Hippocampal formation (tissue), 2 donors: Measurements from ENCODE around the gene CREBBP.
A peak's percentile ranks its signal among the peaks of the same experiment; 100 is the strongest.

Source experiments
- DNase-seq, 2 donors: peaks; one replicate each; lab custom pipeline; 2025; lab: John Stamatoyannopoulos, UW

The CREBBP gene

DNA sequence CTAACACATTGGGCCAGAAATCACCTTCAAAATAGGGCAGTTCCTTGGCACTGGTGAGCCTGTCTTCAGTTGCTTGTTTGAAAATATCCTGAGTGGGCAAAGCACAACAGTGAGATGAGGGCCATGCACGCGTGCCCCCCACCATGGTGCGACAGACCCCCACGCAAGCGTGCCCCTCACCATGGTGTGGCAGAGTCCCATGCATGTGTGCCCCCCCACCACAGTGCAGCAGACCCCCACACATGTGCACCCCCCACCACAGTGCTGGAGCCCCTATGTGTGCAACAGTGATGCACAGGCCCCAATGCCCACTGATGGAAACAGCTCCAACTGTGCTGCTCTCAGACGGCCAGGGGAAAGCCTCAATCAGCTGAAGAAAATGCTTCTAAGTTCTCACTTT lies 144.4 kb downstream of the CREBBP start:
- no peak for DNase-seq

- no peak for DNase-seq
These were observed 145.0 kb downstream of the CREBBP start for GRCh38 chr16:3735541-3735940.

- no peak for DNase-seq
These were observed 145.7 kb downstream of the CREBBP start for GRCh38 chr16:3734758-3735221.

- DNase-seq = no peak
These were observed 146.3 kb downstream of the CREBBP start for GRCh38 chr16:3734084-3734757.

DNA sequence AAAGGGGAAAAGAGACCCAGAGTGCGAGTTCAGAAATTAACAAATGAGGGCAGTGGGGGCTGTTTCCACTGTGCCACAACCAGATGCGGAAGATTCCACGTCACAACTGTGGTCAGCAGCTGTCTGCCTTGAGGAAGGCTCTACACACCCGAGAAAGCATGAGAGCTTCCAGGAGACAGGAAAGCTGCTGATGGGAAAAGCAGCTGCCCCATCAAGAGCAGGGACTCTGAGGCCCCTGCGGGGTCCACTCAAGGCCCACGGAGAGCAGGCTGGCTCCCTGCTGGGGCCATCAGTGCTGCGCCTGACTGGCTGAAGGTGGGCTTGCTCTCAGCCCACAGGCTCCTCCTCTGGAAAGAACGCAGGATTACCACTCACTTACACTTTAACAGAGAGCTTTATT lies 148.3 kb downstream of the CREBBP start:
- no peak for DNase-seq

DNA sequence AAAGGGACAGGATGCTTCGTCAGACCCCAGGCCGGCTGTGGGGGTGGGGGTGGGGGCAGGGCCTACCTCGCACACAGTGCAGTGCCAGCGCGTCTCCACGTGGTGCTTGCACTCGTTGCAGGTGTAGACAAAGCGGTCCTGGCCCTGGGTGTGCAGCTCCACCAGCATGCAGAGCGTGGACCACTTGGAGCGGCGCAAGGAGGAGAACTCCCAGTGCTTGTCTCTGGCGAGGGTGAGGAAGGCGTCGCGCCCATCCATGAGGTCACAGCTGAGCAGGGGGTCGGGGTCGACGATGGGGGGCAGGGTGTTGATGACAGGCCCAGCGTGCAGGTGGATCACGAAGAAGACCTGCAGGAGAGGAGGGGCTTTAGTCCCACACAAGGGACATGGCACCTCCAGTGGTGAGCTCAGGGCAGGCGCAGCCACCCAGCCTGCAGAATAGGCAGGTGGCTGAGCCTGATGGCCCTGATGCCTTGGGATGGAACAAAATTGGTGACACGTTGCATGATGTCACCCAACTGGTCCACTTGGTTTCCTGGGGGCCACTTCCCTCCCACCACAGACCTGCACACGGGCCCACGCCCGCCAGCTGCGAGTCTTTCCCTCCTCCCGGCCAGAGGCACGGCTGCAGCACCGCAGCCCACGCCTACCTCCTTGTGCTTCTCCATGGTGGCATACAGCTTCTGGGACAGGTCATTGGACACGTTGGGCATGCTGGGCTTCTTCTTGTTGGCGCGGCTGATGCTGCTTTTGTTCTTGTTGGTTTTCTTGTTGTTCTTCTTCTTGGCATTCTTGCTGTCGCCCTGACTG lies 149.2 kb downstream of the CREBBP start:
- DNase-seq = no peak

DNA sequence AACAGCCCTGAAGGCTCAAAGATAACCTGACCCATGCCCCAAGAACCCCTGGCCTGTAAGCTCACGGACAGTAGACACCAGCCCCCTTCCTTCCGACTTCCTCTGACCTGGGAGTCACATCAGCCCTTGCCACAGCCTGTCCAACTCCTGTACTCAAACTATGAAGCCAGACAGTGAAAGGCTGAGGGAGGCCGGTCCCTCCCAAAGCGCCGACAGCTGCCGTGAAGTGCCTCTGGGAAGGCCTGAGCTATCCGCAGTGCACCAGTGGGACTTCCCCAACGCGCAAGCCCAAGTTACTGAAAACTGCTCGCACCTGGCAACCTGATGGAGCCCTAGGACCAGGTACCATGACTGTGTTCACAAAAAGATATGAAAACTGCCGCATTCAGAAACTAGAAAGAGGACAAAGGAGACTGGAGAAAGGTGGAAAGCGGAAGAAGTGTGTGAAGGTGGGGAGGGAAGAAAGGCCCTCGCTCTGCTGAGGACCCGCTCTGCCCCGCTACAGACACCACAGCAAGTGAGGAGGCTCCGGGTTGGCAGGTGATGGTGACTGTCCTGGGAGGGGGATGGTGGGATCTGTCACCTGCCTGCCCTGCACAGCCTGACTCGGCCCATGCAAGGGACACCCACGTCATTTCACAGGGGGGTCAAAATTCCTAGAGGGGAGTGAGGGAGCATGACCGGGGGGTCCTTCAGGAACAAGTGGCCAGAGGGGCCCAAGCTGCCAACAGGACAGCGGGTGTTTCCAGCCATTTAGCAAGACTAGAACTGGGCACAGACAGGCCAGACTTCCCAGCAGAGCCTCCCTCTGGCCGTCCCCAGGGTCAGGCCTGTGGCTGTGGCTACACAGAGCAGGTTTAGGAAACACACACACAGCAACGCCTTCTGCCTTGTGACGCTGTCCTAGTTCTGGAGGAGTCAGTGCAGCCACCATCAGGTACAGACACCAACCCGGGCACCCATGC lies 150.1 kb downstream of the CREBBP start:
- no peak for DNase-seq

DNA sequence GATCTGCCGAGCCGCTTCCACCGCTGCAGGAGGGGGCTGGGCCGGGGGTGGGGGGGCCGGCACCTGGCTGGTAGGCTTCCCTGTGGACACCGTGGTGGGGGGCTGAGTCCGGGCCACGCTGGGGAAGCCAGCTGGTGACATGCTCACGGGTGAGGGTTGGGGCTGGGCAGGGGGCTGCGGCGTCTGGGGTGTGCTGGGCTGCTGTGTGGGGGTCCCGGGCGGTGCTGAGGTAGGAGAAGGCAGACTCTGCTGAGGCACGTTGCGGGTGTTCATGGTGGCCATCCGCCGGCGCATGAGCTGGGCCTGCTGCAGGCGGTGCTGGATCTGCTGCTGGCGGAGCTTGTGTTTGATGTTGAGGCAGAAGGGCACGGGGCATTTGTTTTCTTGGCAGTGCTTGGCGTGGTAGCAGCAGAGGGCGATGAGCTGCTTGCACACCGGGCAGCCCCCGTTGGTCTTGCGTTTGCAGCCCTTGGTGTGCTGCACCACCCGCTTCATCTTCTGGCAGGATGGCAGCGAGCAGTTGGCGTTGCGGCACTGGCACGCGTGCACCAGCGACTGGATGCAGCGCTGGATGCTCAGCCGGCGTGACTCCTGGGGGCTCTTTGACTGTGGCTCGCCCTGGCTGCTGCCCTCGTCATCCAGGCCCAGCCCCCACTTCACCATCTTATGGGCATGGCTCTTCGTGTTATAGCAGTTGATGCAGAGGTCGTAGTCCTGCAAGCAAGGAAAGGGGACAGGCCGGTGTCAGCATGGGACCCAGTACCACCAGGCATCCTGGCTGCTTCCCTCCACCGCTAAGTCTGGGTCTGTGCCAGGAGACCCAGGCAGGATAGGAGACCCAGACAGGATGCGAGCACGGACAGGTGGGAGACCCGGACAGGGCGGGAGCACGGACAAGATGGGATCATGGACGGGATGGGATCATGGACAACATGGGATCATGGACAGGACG lies 151.1 kb downstream of the CREBBP start:
- no peak for DNase-seq

DNA sequence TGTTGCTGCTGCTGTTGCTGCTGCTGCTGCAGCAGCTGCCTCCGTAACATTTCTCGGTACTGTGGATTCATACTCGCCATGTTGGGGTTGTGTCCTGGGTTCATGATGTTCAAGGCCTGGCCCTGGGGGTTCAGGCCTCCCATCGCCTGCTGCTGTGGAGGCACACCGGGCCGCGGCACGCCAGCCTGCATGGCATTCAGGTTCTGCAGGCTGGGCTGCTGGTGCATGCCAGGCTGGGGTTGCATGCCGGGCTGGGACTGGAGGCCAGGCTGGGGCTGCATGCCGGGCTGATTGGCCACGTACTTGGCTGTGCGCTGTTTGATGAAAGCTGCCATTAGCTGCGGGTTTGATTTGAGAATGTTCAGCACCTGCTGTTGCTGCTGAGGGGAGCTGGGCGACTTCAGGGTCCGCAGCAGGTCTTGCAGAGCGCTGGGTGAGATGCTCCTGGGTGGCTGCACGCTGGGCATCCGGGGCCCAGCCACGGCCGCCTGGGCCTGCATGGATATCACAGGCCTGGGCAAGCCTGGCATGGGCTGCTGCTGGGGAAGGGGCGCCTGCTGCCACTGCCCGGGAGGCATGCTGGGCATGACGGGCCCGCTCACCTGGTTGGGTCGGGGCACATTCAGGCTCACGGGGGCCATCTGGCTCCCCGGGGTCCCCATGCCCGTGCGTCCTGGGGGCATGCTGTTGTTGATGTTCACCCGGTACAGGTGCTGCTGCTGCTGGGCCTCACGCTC lies 151.9 kb downstream of the CREBBP start:
- DNase-seq = no peak

GRCh38 chr16:3727806-3728381 lies 152.6 kb downstream of the CREBBP start:
- no peak for DNase-seq

DNA sequence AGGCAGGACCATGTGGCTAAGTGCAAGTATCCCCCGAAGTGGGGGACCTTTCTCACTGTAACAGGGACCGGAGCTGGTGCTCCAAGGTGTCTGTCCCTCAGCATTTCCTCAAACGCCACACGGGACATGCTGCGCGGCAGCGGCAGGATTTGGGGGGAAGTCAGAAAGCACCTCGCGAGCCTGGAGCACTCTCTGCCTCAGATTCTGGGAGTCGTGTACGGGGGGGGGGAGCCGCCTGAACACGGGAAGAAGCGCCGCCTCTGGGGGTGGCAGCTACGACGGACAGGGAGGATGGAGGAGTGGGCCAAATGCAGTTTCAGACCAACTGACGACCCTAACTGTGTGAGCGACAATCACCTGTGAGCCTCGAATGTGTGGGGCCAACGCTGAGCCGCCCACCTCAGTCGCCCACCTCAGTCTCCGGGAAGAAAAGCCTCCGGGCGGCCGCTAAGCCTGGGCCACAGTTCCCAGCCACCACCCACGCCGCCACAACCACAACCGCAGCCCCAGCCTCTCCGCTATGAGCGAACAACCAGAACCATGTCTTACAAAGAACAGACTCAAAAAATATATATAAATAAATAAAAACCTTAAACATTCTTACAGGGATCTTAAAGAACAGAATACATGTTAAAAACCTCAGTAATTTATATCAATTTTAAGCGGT lies 154.4 kb downstream of the CREBBP start:
- DNase-seq = no peak

GRCh38 chr16:3725276-3725675 lies 155.2 kb downstream of the CREBBP start:
- DNase-seq = no peak

DNA sequence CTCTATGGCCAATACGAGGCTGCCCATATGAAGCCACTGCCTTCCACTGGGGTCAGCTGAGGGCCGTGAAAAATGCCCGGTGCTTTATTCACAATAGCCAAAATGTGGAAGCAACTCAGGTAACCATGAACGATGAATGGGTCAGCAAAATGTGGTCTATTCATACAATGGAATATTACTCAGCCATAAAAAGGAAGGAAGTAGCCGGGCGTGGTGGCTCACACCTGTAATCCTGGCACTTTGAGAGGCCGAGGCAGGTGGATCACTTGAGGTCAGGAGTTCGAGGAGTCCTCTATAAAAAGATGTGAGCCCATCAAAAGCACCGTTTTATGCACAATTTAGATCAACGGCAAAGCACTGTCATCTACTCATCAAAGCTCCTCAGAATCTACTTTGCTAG lies 158.0 kb downstream of the CREBBP start:
- no peak for DNase-seq

GRCh38 chr16:3720418-3720817 lies 160.1 kb downstream of the CREBBP start:
- DNase-seq = no peak

GRCh38 chr16:3718628-3719027 lies 161.9 kb downstream of the CREBBP start:
- no peak for DNase-seq

DNA sequence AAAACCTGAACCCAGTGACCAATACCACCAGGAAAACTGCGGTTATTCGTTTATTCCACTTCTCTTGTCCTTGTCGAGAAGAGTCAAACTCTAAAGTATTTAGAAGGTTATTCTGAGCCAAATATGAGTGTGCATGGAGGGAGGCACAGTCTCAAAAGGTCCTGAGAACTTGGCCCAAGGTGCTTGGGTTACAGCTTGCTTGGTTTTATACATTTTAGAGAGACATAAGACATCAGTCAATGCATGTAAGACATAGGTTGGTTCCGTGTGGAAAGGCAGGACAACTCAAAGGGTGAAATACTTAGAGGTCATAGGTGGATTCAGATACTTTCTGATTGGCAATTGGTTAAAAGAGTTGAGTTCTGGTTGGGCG lies 162.5 kb downstream of the CREBBP start:
- DNase-seq = no peak

- DNase-seq = peak; percentile 77 to 86
These were observed 163.1 kb downstream of the CREBBP start, which contains the start of gene TRAP1 for GRCh38 chr16:3717235-3718018. TSS of gene TRAP1 (minus strand) at chr16:3717524. CDS start at chr16:3717508, 16 bp downstream.

GRCh38 chr16:3716831-3717234 lies 163.7 kb downstream of the CREBBP start:
- DNase-seq = no peak

GRCh38 chr16:3715430-3715829 lies 165.1 kb downstream of the CREBBP start:
- DNase-seq = no peak
